Ammon's horn (tissue), 1 donor: Measurements from ENCODE around the gene CASP5.

Experiments
- DNase-seq: peaks from one replicate; pipeline ENCODE4 v3.0.0-alpha.2; 2016; ENCODE audit warnings: low spot score

The CASP5 gene

DNA sequence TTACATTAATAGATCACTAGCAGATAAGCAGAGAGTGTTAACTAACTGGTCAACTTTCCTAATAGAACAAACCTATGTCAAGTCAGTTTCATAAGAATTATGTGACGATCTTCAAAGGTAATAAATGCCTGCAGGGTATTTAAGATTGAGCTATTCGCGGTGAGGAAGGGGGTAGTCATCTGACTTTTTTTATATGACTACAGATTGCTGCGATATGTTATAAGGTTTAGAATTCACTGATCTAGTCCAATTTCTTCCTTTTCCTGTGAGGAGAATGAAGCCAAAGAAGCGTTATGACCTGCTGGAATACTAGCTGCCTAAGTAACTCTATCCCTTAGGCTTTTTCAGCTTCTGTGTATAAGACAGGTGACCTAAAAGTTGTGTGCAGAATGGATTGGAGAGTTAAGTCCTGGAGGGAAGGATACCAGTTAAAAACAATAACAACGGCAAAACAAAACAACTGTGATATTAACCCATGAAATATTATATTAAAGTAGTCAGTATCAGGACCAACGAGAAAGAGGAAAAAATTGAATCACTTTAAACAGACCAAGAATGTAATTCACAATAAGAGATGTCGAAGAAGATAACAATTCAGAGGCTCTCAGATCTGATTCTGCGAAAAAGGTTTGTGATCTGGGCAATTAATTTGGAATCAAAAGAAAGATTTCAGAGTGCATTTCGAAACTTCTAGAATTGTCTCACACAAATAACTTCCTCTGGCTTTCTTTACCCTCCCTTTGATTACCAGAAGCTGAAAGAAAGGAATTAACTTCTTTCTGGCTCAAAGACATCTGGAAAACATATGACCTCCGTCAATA is 55.2 kb downstream of the CASP5 start:
- DNase-seq, result no peak

- DNase-seq, result no peak
Observed at GRCh38 chr11:104965735-104966134, 57.2 kb downstream of the CASP5 start.

DNA sequence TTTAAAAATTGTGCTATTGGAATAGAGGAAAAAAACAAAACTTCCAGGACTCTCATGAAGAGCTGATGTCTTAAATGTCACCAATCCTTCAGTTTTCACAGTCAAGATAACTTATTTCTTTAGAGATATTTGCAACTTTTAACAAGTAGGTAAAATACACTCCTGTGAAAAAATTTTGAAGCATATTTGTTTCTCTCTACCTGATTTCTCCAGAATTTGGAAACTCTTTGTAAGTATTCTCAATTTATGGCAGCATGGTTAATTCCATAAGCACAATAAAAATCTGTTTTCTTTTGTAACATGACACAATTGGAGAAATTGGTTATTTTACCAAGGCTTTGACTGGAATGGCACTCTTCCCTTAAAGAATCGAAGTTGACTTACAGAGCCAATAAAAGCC is 58.7 kb downstream of the CASP5 start:
- no peak for DNase-seq

DNA sequence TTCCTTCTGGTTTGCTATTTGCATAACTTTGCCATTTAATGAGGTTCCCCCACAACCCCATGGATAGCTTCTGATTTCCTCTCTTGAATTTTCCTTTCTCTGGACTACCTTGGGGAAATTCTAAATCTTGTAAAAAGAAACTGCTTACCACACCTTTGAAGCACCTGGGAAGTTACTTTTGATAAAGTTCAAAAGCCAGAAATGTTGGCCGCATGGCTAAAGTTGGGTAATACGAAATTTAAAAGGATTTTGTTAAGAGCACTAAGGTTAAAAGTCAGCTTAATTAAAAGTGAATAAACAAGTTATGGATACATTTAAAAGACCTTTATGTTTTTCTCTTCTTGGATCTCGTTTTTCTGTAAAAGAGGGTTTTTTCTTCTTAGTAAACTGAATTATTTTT is 60.1 kb downstream of the CASP5 start:
- DNase-seq, result no peak

GRCh38 chr11:104957280-104957679 is 65.7 kb downstream of the CASP5 start:
- no peak for DNase-seq

DNA sequence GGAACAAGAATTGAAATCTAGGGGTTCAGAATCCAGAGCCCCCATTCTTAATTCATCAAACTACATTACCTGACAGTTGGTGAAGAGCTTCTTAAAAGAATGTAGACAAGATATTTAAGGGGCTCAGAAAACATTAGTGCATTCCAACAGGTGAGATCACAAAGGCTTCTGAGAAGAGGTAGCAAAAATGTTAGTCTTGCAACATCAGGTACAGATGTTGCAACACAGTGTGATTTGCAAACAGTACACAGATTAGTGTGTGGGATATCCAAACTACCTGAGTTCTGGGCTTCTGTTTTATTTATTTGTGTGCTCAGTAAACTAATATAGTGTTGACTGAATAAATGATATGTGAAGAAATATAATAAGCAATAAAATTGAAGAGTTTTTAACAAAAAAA is 66.4 kb downstream of the CASP5 start:
- no peak for DNase-seq

GRCh38 chr11:104946907-104947306 is 76.1 kb downstream of the CASP5 start:
- peak; percentile 19 for DNase-seq
